H1 (cell line): Measurements from ENCODE around the gene SHC3. TPM values are rescaled to one million over a fixed set of nuclear protein-coding genes. Genes with fewer than 3 reads are reported as not detected.

ENCODE experiments used
- CTCF ChIA-PET: fragments of 300-600 bp; sonication (Branson Sonifier 250); formaldehyde crosslinking; loops from one replicate; lab custom pipeline; 2021; ENCODE audit not compliant: partially characterized antibody; lab: Charles Lee
- POLR2A ChIA-PET: fragments of 300-600 bp; sonication (Branson Sonifier 250); formaldehyde crosslinking; loops from one replicate; lab custom pipeline; 2021; ENCODE audit warnings: inconsistent platforms; ENCODE audit not compliant: partially characterized antibody; lab: Charles Lee
- DNase-seq, 2 experiments: peaks; one replicate each; pipeline versions ENCODE4 v3.0.0 to v3.0.0-alpha.2; 2010 to 2022; ENCODE audit warnings: low spot score in 2 of 2, low read depth in 1 of 2, mixed read lengths in 1 of 2
- FAIRE-seq: peaks from 2 replicates; lab custom pipeline; 2011; peaks lifted over from hg19 to GRCh38; lab: Jason Lieb, UNC
- H2AFZ ChIP-seq: 2 replicates; pipeline ENCODE4 v1.8.1; 2012; ENCODE audit warnings: low read length, inconsistent platforms
- H2AK5ac ChIP-seq: 2 replicates; pipeline ENCODE4 v1.6.1; 2013; ENCODE audit warnings: low read depth, low read length
- H2BK120ac ChIP-seq: replicated peaks from 2 replicates; pipeline ENCODE3; 2013; ENCODE audit warnings: low read depth, low read length, inconsistent platforms
- H2BK12ac ChIP-seq: 2 replicates; pipeline ENCODE4 v1.6.1; 2013; ENCODE audit warnings: low read depth, low read length
- H2BK15ac ChIP-seq: 2 replicates; pipeline ENCODE4 v1.6.1; 2013; ENCODE audit warnings: low read length
- H2BK20ac ChIP-seq: 2 replicates; pipeline ENCODE4 v1.6.1; 2013; ENCODE audit warnings: low read length
- H2BK5ac ChIP-seq: 2 replicates; pipeline ENCODE4 v1.6.1; 2013; ENCODE audit warnings: low read depth, low read length
- H3K14ac ChIP-seq: 2 replicates; pipeline ENCODE4 v1.6.1; 2013; ENCODE audit warnings: inconsistent platforms; ENCODE audit not compliant: insufficient read length
- H3K18ac ChIP-seq: 2 replicates; pipeline ENCODE4 v1.6.1; 2013; ENCODE audit warnings: low read length; ENCODE audit errors: extremely low read depth
- H3K23ac ChIP-seq: 2 replicates; pipeline ENCODE4 v1.6.1; 2013; ENCODE audit warnings: inconsistent platforms; ENCODE audit not compliant: insufficient read length
- H3K23me2 ChIP-seq: 2 replicates; pipeline ENCODE4 v1.6.1; 2013; ENCODE audit warnings: low read depth, low read length
- H3K27ac ChIP-seq: 2 replicates; pipeline ENCODE4 v1.6.1; 2011; ENCODE audit warnings: low read depth, low read length, inconsistent platforms
- H3K27me3 ChIP-seq, 4 experiments: replicated peaks in 1 of 4; 1 replicate in 1 of 4; 2 replicates in 3 of 4; pipeline versions ENCODE4 v1.6.1 to v1.8.1; 2011 to 2013; ENCODE audit warnings: low read length in 3 of 4, mild to moderate bottlenecking in 3 of 4, inconsistent platforms in 2 of 4, mixed read lengths in 2 of 4, moderate library complexity in 1 of 4; ENCODE audit not compliant: control insufficient read depth in 3 of 4, insufficient read depth in 3 of 4; ENCODE audit errors: extremely low read depth in 1 of 4
- H3K36me3 ChIP-seq, 4 experiments: 2 replicates each; pipeline versions ENCODE4 v1.6.1 to v1.8.1; 2011 to 2013; ENCODE audit warnings: mild to moderate bottlenecking in 4 of 4, low read length in 3 of 4, moderate library complexity in 2 of 4, control low read depth in 1 of 4, inconsistent platforms in 1 of 4; ENCODE audit not compliant: insufficient read depth in 4 of 4, control insufficient read depth in 2 of 4
- H3K4ac ChIP-seq: replicated peaks from 2 replicates; pipeline ENCODE3; 2013; ENCODE audit warnings: low read length, low read depth, mixed read lengths, inconsistent platforms; ENCODE audit not compliant: insufficient read length
- H3K4me1 ChIP-seq, 4 experiments: replicated peaks in 1 of 4; 1 replicate in 1 of 4; 2 replicates in 3 of 4; pipeline versions ENCODE4 v1.6.1 to v1.8.1; 2011 to 2013; ENCODE audit warnings: low read length in 3 of 4, inconsistent platforms in 2 of 4, mixed read lengths in 1 of 4; ENCODE audit not compliant: insufficient read depth in 4 of 4, control insufficient read depth in 3 of 4
- H3K4me2 ChIP-seq, 2 experiments: 2 replicates each; pipeline versions ENCODE4 v1.6.1 to v1.8.1; 2011 to 2013; ENCODE audit warnings: low read depth in 2 of 2, low read length in 2 of 2, control low read depth in 1 of 2, inconsistent platforms in 1 of 2, mild to moderate bottlenecking in 1 of 2; ENCODE audit not compliant: insufficient read depth in 1 of 2
- H3K4me3 ChIP-seq, 4 experiments: fragments of 200-600, 300-600 bp in 1 of 4; sonication (generic), shearing (Covaris generic), sonication (Bioruptor Twin) in 1 of 4; 2 replicates each; pipeline versions ENCODE4 v1.5.1 to v1.8.1; 2011 to 2016; ENCODE audit warnings: low read length in 4 of 4, low read depth in 3 of 4, control low read depth in 2 of 4, inconsistent platforms in 2 of 4, mild to moderate bottlenecking in 2 of 4, mixed read lengths in 1 of 4, moderate library complexity in 1 of 4; ENCODE audit not compliant: insufficient read depth in 2 of 4; ENCODE audit errors: extremely low read depth in 1 of 4
- H3K56ac ChIP-seq: replicated peaks from 2 replicates; pipeline ENCODE3; 2013; ENCODE audit warnings: low read depth, mild to moderate bottlenecking, mixed read lengths, low read length, inconsistent platforms; ENCODE audit not compliant: insufficient read length
- H3K79me1 ChIP-seq: 2 replicates; pipeline ENCODE4 v1.6.1; 2013; ENCODE audit warnings: low read depth, low read length, control low read depth
- H3K79me2 ChIP-seq, 2 experiments: 2 replicates each; pipeline versions ENCODE4 v1.6.1 to v1.8.1; 2012 to 2013; ENCODE audit warnings: low read length in 2 of 2, mild to moderate bottlenecking in 2 of 2, inconsistent platforms in 1 of 2; ENCODE audit not compliant: insufficient read depth in 2 of 2, control insufficient read depth in 1 of 2
- H3K9ac ChIP-seq, 4 experiments: replicated peaks in 1 of 4; 1 replicate in 1 of 4; 2 replicates in 3 of 4; pipeline versions ENCODE4 v1.6.1 to v1.8.1; 2011 to 2013; ENCODE audit warnings: low read depth in 3 of 4, low read length in 3 of 4, control low read depth in 2 of 4, mild to moderate bottlenecking in 2 of 4, moderate library complexity in 2 of 4, inconsistent platforms in 1 of 4; ENCODE audit errors: extremely low read depth in 1 of 4
- H3K9me3 ChIP-seq, 2 experiments: 2 replicates each; pipeline versions ENCODE4 v1.6.1 to v1.8.1; 2012 to 2013; ENCODE audit warnings: mild to moderate bottlenecking in 2 of 2, moderate library complexity in 2 of 2, control low read depth in 1 of 2, inconsistent platforms in 1 of 2, low read depth in 1 of 2, low read length in 1 of 2, mixed read lengths in 1 of 2; ENCODE audit not compliant: insufficient read depth in 2 of 2
- H4K20me1 ChIP-seq, 2 experiments: replicated peaks in 1 of 2; 2 replicates each; pipeline versions ENCODE3 to v1.8.1; 2011 to 2013; ENCODE audit warnings: inconsistent platforms in 2 of 2, low read length in 2 of 2, mild to moderate bottlenecking in 1 of 2; ENCODE audit not compliant: insufficient read depth in 2 of 2, control insufficient read depth in 1 of 2
- H4K5ac ChIP-seq: 2 replicates; pipeline ENCODE4 v1.6.1; 2013; ENCODE audit warnings: low read length, low read depth, mixed read lengths, inconsistent platforms; ENCODE audit not compliant: insufficient read length
- H4K8ac ChIP-seq: 2 replicates; pipeline ENCODE4 v1.8.0; 2013; ENCODE audit warnings: mild to moderate bottlenecking, moderate library complexity, low read length, inconsistent platforms; ENCODE audit not compliant: insufficient read depth; ENCODE audit errors: extremely low read depth
- H4K91ac ChIP-seq: replicated peaks from 2 replicates; pipeline ENCODE3; 2013; ENCODE audit warnings: low read length, mixed read lengths, inconsistent platforms; ENCODE audit not compliant: insufficient read length
- BCL11A ChIP-seq, 2 experiments: IDR thresholded peaks; one replicate each; pipeline ENCODE4 v1.6.1; 2011; ENCODE audit warnings: low read depth in 2 of 2, low read length in 2 of 2, mild to moderate bottlenecking in 2 of 2
- HDAC6 ChIP-seq: IDR thresholded peaks from one replicate; pipeline ENCODE4 v1.7.1; 2012; ENCODE audit warnings: low read depth, mild to moderate bottlenecking, inconsistent platforms, low read length, moderate library complexity
- SIX5 ChIP-seq: IDR thresholded peaks from 2 replicates; pipeline ENCODE4 v1.6.1; 2011; ENCODE audit warnings: mild to moderate bottlenecking, low read depth, low read length
- WGBS, 2 experiments: shearing (Covaris generic) in 1 of 2; methylation state at CpG; one replicate each; pipeline versions ENCODE4 v1.1.6 to v1.1.7; 2013 to 2015; ENCODE audit warnings: low lambda C conversion rate in 2 of 2, mixed read lengths in 2 of 2, inconsistent platforms in 1 of 2, low coverage in 1 of 2, missing lambda C conversion rate in 1 of 2; ENCODE audit not compliant: insufficient replicate concordance in 2 of 2, insufficient coverage in 1 of 2, insufficient read length in 1 of 2; ENCODE audit errors: extremely low coverage in 1 of 2, missing lambda C conversion rate in 1 of 2; 5-methylcytosine and 5-hydroxymethylcytosine counted together
- polyA plus RNA-seq, 7 experiments: library from polyadenylated mRNA; depleted of rRNA in 3 of 7; stranded (reverse) in 5 of 7; unstranded in 2 of 7; fragments of >200 nt in 5 of 7; fragments of 200-250 nt in 2 of 7; gene quantifications; 1 replicate in 5 of 7; 2 replicates in 1 of 7; 4 replicates in 1 of 7; pipeline versions ENCODE4 v1.2.1 to v1.2.3, GENCODE V29; 2011 to 2013; ENCODE audit warnings: missing spikeins in 2 of 7, mixed read lengths in 2 of 7
- total RNA-seq: library from RNA; stranded (reverse); fragmentation: NEBNext Ultra II Directional; extraction: Animal tissue kit (Norgen Biotek cat#: 25700); gene quantifications from 2 replicates; pipeline ENCODE4 v1.2.1, GENCODE V29; 2021

The SHC3 gene
- total and polyA plus RNA-seq, 2 of the 8 experiments (the other 6 are each of a cell fraction or from before 2014, with no cell fraction given), result 1.4 to 7.1 TPM

DNA sequence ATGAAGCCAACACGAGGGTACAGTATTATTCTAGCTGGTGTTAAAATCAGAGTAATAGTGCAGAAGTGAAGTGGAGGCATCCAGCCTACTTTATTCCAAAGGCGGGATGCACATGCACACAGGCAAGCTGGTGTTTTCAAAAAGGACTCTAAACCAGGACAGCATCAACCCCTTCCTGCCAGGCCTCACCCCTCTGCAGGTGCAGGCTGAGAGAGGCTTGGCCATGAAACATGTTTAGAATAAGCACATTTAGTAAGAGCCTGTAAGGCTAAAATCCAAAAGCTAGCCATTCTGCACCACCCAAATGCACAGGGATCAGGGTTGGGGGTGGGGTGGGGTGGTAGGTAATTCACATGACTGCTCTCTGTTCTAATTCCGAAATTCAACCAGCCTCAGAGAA, 71.2 kb downstream of the SHC3 start:
- H3K4me3 ChIP-seq, result no peak overlapping the region
- H3K27me3 ChIP-seq, result no peaks in the 10 kb centered on the region
- H2BK5ac ChIP-seq, result no peak overlapping the region
- ChIA-PET CTCF (no interaction called here), POLR2A (no interaction called here)
- H3K9ac ChIP-seq, result no peak overlapping the region
- H3K18ac ChIP-seq, result no peak overlapping the region
- H3K4me1 ChIP-seq, result no peaks in the 10 kb centered on the region
- H3K4me2 ChIP-seq, result no peak overlapping the region
- H2AFZ ChIP-seq, result no peak overlapping the region
- no peak overlapping the region for H3K27ac ChIP-seq
- H2BK12ac ChIP-seq, result no peak overlapping the region
- H3K56ac ChIP-seq, result no peak overlapping the region
- H3K36me3 ChIP-seq, result peaks cover 0 to 5% (median 0%) of the 10 kb centered on the region in 4 experiments; a peak in 2 of 8 replicates
- H4K5ac ChIP-seq, result no peak overlapping the region
- peaks cover 0 to 2% of the 10 kb centered on the region in 2 experiments for H4K20me1 ChIP-seq
- no peak overlapping the region for H2BK20ac ChIP-seq
- FAIRE-seq, result no peak
- no peaks in the 10 kb centered on the region for H3K23me2 ChIP-seq
- no peaks in the 10 kb centered on the region for H3K79me2 ChIP-seq
- no peak overlapping the region for H3K4ac ChIP-seq
- no peak overlapping the region for H4K8ac ChIP-seq
- H4K91ac ChIP-seq, result no peak overlapping the region
- no peak overlapping the region for H2BK120ac ChIP-seq
- no peak overlapping the region for H3K23ac ChIP-seq
- no peak overlapping the region for H3K14ac ChIP-seq
- no peak overlapping the region for H2BK15ac ChIP-seq
- no peak overlapping the region for H2AK5ac ChIP-seq
- DNase-seq, result no peak
- WGBS, 2 experiments, result 85% methylated on average over 3 of the region's 3 CpGs; no CpG with 5 or more reads in 1 of the 2 experiments
- no peaks in the 10 kb centered on the region for H3K79me1 ChIP-seq
- peaks cover 19 to 20% of the 10 kb centered on the region in 2 experiments for H3K9me3 ChIP-seq
- TF ChIP-seq BCL11A (IDR thresholded peaks at IDR 0.05; ENCODE audit: low read depth in 2 of 2, low read length in 2 of 2), result no peak
- no peak for TF ChIP-seq HDAC6
- TF ChIP-seq SIX5, result no peak
